Stimulated activated CD4-positive, alpha-beta T cell treated with anti-CD3 and anti-CD28 coated beads, TNF-alpha, amount 100 ng/mL, for 4 hours (primary cell): ENCODE measurements around the gene DMD.
"Not testable (repeated sequence)": the region's sequence is repeated elsewhere in the genome, so short reads cannot be mapped to it uniquely, and the experiment has no call there.

Experiments used
- DNase-seq, 3 experiments: peaks; one replicate each; pipeline ENCODE4 v3.0.0-alpha.2; 2020; ENCODE audit warnings: low read depth in 3 of 3

DMD gene

DNA sequence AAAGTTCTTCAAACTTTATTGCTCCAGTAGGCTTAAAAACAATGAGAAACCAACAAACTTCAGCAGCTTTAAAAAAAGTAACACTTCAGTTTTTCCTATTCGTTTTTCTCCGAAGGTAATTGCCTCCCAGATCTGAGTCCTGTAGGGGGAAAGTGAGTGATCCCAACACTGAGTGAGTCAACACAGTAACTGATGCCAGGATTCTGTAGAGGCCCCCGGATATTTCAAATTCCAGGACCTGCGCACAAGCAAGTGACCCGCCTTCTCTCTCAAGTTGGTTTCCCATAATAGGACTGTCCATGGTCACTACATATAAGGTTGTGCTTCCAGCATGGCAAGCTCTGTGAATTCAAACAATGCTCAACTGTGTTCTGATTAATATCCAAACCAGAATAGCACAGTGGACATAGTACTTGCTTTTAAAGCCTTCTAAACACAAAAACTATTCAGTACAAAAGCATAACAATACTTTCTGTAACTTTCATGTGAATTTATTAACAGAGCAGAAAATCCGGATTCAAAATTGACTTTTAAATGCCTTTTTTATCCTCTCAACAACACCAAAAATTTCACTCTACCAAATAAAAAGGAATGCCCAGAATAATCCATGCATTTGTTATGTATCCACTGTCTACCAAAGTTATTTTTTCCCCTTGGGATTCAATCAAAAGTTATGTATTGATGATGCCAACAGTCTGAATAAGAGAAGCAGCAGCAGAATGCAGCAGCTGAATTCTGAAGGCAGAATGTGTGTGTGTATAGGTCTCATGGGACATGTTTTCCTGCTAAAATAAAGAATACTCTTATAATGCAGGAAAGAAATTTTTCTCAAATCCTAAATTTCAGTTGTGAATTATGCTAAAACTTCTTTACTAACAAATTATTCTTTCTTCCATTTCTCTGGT lies at the start of gene DMD:
Gene DMD (minus strand): TSS at position 194 of the 905 bp plus-strand sequence. CDS start 237 bp downstream, outside the sequence.
- no peak for DNase-seq

- DNase-seq, result no peak
Observed at GRCh38 chrX:33252306-33252825, 41.0 kb upstream of the DMD start.

GRCh38 chrX:33218819-33219218 lies 7.5 kb upstream of the DMD start:
- no peak for DNase-seq

DNA sequence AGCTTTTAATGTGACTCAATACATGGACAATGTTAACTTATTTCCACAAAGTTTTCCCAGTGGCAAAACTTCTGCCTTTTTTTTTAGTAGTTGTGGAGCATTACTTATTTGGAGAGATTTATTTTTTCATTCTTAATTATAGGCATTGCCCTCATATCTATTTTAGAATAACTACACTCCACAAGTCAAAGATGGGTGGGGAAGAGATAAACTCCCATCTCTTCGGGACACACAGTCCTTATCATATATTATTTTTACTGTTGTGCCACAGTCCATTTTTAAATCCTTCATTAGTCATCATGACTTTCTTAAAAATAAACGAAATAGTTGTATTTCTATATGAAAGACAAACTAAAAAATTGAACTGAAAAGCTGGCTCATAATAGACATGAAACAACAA lies 1.2 kb downstream of the DMD start:
- no peak for DNase-seq

GRCh38 chrX:33207056-33207455 lies 4.3 kb downstream of the DMD start:
- DNase-seq, result no peak

- DNase-seq, result no peak
Observed at GRCh38 chrX:33205321-33205720, 6.0 kb downstream of the DMD start.

DNA sequence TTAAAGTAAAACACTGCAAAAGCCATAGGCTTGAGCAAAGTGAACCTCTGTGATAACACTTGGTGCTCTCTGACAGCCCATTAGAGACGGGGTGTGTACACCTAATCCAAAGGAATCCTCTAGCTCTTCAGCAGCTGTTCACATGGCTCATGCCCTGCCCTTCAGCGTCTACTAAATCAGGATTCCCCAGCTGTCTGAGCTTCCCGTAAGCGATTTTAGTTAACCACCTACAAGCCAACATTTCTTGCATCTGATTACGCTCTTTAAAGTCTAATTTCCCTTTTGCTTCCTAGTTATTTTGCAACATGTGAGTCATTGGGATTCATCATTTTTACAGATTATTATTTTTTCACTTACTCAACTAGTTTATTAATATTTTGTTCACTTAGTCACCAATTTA lies 6.5 kb downstream of the DMD start:
- DNase-seq, result no peak

GRCh38 chrX:33198561-33199279 lies 12.6 kb downstream of the DMD start:
- no peak for DNase-seq

- DNase-seq, result no peak
Observed at GRCh38 chrX:33195698-33196097, 15.7 kb downstream of the DMD start.

DNA sequence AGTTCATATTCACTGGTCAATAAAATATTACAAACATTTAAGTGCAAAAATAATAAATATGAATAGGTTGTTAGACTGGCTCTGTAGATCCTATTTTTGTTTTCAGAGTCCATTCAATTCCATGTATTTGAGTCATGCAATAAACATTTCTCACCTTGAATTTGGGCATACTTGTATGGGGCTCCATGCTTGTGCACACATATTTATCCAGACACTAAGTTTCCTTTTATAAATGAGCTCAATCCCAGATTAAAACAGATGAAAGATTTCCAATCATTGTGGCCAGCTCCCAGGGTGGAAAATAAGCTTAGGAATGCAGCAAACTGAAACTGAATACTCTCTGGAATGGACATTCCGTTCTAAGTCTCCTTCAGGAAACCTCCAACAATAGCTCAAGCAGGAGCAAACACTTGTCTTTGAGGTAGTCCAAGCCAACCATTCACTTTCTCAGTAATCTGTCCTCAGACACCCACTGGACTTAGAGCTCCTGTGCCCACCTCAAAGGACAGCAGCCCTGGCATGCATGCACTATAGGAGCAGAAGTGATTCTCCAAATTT lies 16.4 kb downstream of the DMD start:
- DNase-seq, result no peak

GRCh38 chrX:33194289-33194688 lies 17.1 kb downstream of the DMD start:
- DNase-seq, result no peak

DNA sequence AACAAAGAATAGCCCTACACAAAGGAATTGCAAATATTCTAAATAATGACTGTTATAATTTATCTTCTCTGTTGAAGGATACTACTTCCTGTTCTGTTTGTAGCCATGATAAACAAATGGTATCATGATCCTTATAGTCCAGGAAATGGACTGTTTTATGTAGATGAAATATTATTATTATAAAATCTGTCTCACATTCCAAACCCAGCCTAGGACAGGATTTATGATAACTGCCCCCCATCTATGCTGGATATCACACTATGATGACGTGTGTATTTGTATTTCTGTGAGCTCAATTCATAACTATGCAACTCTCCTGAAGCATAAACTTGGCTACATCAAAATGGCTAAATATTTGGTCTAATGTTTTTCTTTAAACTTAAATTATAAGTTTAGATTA lies 21.3 kb downstream of the DMD start:
- no peak for DNase-seq

DNA sequence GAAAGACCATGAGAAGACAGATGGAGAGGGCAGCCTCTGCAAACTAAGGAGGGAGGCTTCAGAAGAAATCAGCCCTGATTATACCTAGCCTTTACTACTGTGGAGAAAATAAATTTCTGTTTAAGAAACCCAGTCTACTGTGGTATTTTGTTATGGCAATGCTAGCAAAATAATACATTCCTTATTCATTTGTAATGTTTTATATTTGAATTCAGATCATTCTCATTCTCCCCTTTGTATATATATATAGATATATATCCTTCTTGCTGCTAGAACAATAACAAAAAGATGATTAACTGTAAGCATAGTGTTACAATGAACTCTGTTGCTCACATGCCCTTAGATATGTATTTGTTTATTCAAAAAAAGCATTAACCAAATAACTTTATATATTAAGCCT lies 22.5 kb downstream of the DMD start:
- DNase-seq, result no peak

- no peak for DNase-seq
Observed at GRCh38 chrX:33188286-33188685, 23.1 kb downstream of the DMD start.

DNA sequence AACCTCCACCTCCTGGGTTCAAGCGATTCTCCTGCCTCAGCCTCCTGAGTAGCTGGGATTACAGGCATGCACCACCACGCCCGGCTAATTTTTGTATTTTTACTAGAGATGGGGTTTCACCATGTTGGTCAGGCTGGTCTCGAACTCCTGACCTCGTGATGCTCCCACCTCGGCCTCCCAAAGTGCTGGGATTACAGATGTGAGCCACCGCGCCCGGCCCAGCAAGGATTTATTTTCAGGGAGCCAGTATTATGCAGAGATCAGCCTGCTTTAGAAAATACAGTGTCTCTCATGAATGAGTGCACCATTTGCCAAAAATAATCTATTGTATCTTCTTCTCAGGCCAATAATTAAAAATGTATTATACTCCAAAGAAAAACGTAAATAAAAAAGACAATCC lies 26.5 kb downstream of the DMD start:
- DNase-seq, result not testable (repeated sequence)

DNA sequence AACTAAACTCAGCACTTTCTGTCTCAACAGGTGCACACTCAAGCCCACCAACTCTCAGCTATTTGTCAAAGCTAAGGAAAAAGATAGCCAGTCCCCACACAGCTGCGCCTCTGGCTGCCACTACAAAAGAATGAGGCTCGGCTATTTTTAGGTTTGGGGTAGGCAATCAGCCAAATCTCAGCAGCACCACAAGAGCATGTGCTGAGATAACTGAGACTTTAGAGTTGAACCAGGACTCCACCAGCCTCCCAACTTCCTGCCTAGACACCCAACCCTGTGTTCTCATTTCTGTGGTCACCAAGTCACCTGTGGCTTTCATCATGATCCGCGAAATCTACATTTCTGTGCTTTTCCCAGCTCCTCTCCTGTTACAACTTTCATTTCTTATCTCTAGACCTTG lies 28.0 kb downstream of the DMD start:
- DNase-seq, result no peak

DNA sequence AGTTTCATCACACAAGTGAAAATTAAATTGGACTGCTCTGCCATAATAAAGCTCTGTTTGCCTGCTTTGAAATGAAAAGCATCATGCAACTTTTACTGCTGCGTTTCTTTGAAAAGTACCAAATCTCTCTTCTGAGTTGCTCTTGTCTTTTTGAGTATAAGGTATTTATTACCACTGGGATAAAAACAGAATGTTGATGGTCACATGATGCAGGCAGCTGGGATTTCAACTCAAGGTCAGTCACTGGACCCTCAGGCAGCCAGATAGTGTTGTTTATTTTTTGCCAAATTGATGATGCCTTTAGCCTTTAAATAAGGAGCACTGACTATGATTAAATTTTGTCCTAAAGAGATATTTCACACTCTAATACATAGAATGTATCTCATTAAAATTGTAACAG lies 32.7 kb downstream of the DMD start:
- DNase-seq, result no peak

DNA sequence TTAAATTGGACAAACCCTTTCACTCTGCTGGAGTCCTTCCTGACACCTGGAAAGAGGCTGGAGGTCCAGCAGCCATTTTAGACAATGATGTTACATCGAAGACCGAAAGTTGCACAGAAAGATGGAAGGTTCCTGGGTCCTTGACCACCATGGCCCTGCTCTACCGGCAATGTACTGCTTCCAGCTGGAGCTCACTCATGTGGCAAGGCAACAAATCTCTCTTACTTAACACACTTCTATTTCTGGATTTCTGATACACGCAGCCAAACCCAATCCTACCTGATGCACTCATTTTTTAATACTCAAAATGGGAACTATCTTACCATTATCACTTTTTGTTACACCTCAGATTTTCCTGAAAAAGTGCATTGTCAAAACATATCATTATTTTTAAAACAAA lies 33.1 kb downstream of the DMD start:
- DNase-seq, result no peak

DNA sequence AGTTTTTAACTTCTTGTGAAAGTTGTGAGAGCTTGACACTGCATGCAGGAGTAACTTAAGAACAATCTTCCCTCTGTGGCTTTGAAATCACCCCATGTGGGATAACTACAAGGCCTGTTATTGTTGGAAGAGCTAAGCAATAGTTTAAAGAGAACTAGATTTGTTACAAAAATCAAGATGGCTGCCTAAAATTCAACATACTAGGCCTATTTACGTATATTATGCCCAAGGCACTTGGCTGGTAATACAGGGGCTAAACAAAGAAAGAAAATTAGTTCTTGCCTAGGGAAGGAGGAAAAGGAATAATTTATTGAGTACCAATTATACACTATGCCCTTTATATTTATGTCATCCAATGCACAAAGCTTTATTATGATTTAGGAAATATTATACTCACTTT lies 36.1 kb downstream of the DMD start:
- DNase-seq, result no peak

DNA sequence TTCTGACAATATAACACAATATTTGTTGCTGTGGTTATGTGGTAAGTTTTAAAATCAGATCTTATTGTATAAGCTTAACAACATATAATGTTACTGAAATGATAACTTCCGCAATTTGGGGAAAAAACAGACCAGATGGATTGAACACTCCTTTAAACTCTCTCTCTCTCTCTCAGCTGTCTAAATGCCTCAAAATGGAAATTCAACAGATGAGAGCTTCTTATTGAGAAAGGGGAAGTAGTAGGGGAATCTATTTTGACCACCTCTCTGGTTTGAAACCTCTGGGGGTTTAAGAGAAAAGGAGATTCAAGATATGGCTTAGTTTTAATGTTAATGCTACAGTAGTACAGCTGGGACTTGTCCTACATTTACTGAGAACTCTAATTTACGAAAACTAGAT lies 40.3 kb downstream of the DMD start:
- no peak for DNase-seq

GRCh38 chrX:33161829-33162228 lies 49.5 kb downstream of the DMD start:
- DNase-seq, result no peak

GRCh38 chrX:33160273-33160672 lies 51.1 kb downstream of the DMD start:
- DNase-seq, result no peak
